ENCODE measurements around the gene KHDRBS1. TPM values are rescaled to one million over a fixed set of nuclear protein-coding genes. Genes with fewer than 3 reads are reported as not detected.
A peak's percentile ranks its signal among the peaks of the same experiment; 100 is the strongest.

KHDRBS1 gene, protein sequence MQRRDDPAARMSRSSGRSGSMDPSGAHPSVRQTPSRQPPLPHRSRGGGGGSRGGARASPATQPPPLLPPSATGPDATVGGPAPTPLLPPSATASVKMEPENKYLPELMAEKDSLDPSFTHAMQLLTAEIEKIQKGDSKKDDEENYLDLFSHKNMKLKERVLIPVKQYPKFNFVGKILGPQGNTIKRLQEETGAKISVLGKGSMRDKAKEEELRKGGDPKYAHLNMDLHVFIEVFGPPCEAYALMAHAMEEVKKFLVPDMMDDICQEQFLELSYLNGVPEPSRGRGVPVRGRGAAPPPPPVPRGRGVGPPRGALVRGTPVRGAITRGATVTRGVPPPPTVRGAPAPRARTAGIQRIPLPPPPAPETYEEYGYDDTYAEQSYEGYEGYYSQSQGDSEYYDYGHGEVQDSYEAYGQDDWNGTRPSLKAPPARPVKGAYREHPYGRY
- total RNA-seq (100 to 1,000 TPM in 3 of 5 experiments, 10 to 100 TPM in 2; 89.2 to 162 (median 125) TPM), polyA plus RNA-seq (100 to 1,000 TPM; 108 to 116 TPM), total RNA-seq (118 reads per million, percentile 87 among the genes with 10 or more reads in this experiment)

- H3K4me3 ChIP-seq (ENCODE audit: low read length), result peak within 1 kb of the TSS; percentile 98
- H3K27ac Mint-ChIP-seq, result peak within 1 kb of the TSS; percentile 90 to 99 (median 97)
- no peaks in the 10 kb centered on the region for H3K9me3 ChIP-seq (ENCODE audit: control insufficient read depth in 2 of 3, low read length in 3 of 3)
- H3K4me1 Mint-ChIP-seq, result peaks cover 17 to 45% (median 31%) of the 10 kb centered on the region in 7 donors
- peaks cover 0 to 7% (median 0%) of the 10 kb centered on the region in 11 donors for H3K9me3 Mint-ChIP-seq
- POLR2A ChIA-PET, result interaction anchor here (0.6 to 3.4 kb wide), 24 partner anchors 9 to 930 kb away, joined by 3 to 16 read pairs (median 4); partner anchors contain the start of genes KPNA6, PTP4A2 and TMEM39B
- intact Hi-C loops (cut with micrococcal nuclease), result loop anchor here (1.0 to 10.0 kb wide), 22 partner anchors 17 to 637 kb away; partner anchors contain the start of genes BSDC1 (in 2 of the 2), CCDC28B (in 2 of the 2), PEF1 (in 2 of the 2) and PTP4A2 (in 2 of the 2)
- H3K4me1 ChIP-seq (ENCODE audit: control insufficient read depth in 2 of 2, insufficient read depth in 2 of 2, low read length in 2 of 2), result peaks cover 10 to 14% of the 10 kb centered on the region in 2 donors
- peaks cover 0 to 7% (median 0%) of the 10 kb centered on the region in 3 experiments for H3K36me3 ChIP-seq (ENCODE audit: control insufficient read depth in 2 of 3, insufficient read depth in 3 of 3, low read length in 3 of 3)
- DNase-seq (peak; percentile 94 to 99 (median 98)), ATAC-seq (peak; percentile 93)
- H3K4me3 Mint-ChIP-seq, result peak within 1 kb of the TSS; percentile 89 to 98 (median 96)
- peaks cover 0 to 2% (median 0%) of the 10 kb centered on the region in 5 donors for H3K27me3 Mint-ChIP-seq
- H3K36me3 Mint-ChIP-seq, result peaks cover 0 to 10% (median 0%) of the 10 kb centered on the region in 5 donors
- CTCF ChIA-PET, result interaction anchor here (0.6 to 2.0 kb wide), 3 partner anchors 10 to 180 kb away, joined by 3 to 6 read pairs (median 3); no protein-coding TSS in a partner anchor
- no peaks in the 10 kb centered on the region for H3K27me3 ChIP-seq (ENCODE audit: control insufficient read depth in 2 of 2, insufficient read depth in 2 of 2, low read length in 2 of 2)
- peak within 1 kb of the TSS; percentile 96 for H3K27ac ChIP-seq (ENCODE audit: low read depth, low read length)
Observed at GRCh38 chr1:32013386-32014198, at the start of gene KHDRBS1. KHDRBS1 (plus strand) TSS chr1:32013868; CDS start chr1:32013996, 128 bp downstream.

- Histone ChIP-seq H3K4me3 (ENCODE audit: low read length) (no peak overlapping the region), H3K27me3 (ENCODE audit: control insufficient read depth in 2 of 2, insufficient read depth in 2 of 2, low read length in 2 of 2) (no peaks in the 10 kb centered on the region), H3K4me1 (ENCODE audit: control insufficient read depth in 2 of 2, insufficient read depth in 2 of 2, low read length in 2 of 2) (no peaks in the 10 kb centered on the region), H3K36me3 (ENCODE audit: control insufficient read depth in 2 of 3, insufficient read depth in 3 of 3, low read length in 3 of 3) (no peaks in the 10 kb centered on the region), H3K27ac (ENCODE audit: low read depth, low read length) (no peak overlapping the region), H3K9me3 (ENCODE audit: control insufficient read depth in 2 of 3, low read length in 3 of 3) (no peaks in the 10 kb centered on the region)
- DNase-seq (no peak), ATAC-seq (no peak)
- no peaks in the 10 kb centered on the region for H3K36me3 Mint-ChIP-seq
- H3K4me3 Mint-ChIP-seq, result no peak overlapping the region
- H3K4me1 Mint-ChIP-seq, result peaks cover 0 to 5% (median 0%) of the 10 kb centered on the region in 7 donors
- ChIA-PET POLR2A (interaction anchor here (0.6 to 1.2 kb wide), 3 partner anchors 9 to 59 kb away, joined by 4 to 6 read pairs (median 4); no protein-coding TSS in a partner anchor), CTCF (interaction anchor here (0.6 to 0.8 kb wide), 2 partner anchors 9 to 198 kb away, joined by 3 to 5 read pairs; no protein-coding TSS in a partner anchor)
- intact Hi-C loops (cut with micrococcal nuclease), result loop anchor here in 1 of 2 donors (2.0 kb wide), 1 partner anchor 14 kb away; no protein-coding TSS in a partner anchor
- peak overlapping the region in 1 of 9 donors; percentile 8 for H3K27ac Mint-ChIP-seq
- no peaks in the 10 kb centered on the region for H3K9me3 Mint-ChIP-seq
- H3K27me3 Mint-ChIP-seq, result peaks cover 0 to 3% (median 0%) of the 10 kb centered on the region in 5 donors
Observed at GRCh38 chr1:31970873-31971272, 42.8 kb upstream of the KHDRBS1 start.

GRCh38 chr1:31976401-31976800 is 37.3 kb upstream of the KHDRBS1 start:
- intact Hi-C loops (cut with micrococcal nuclease), result no loop called here
- H3K4me1 ChIP-seq (ENCODE audit: control insufficient read depth in 2 of 2, insufficient read depth in 2 of 2, low read length in 2 of 2), result peaks cover 3 to 9% of the 10 kb centered on the region in 2 donors
- H3K4me3 Mint-ChIP-seq, result no peak overlapping the region
- ChIA-PET CTCF (interaction anchor here (1.5 to 1.9 kb wide), 2 partner anchors 11 to 86 kb away, joined by 3 to 7 read pairs; no protein-coding TSS in a partner anchor), POLR2A (interaction anchor here (0.6 kb wide), 1 partner anchor 163 kb away, joined by 3 read pairs; no protein-coding TSS in a partner anchor)
- H3K36me3 Mint-ChIP-seq, result no peaks in the 10 kb centered on the region
- H3K36me3 ChIP-seq (ENCODE audit: control insufficient read depth in 2 of 3, insufficient read depth in 3 of 3, low read length in 3 of 3), result no peaks in the 10 kb centered on the region
- H3K27me3 ChIP-seq (ENCODE audit: control insufficient read depth in 2 of 2, insufficient read depth in 2 of 2, low read length in 2 of 2), result no peaks in the 10 kb centered on the region
- H3K9me3 Mint-ChIP-seq, result peaks cover 0 to 2% (median 0%) of the 10 kb centered on the region in 11 donors
- H3K27ac ChIP-seq (ENCODE audit: low read depth, low read length), result no peak overlapping the region
- H3K4me3 ChIP-seq (ENCODE audit: low read length), result no peak overlapping the region
- peak overlapping the region in 1 of 9 donors; percentile 51 for H3K27ac Mint-ChIP-seq
- peaks cover 0 to 3% (median 0%) of the 10 kb centered on the region in 5 donors for H3K27me3 Mint-ChIP-seq
- ATAC-seq (no peak), DNase-seq (no peak)
- peaks cover 12 to 27% (median 20%) of the 10 kb centered on the region in 7 donors for H3K4me1 Mint-ChIP-seq
- H3K9me3 ChIP-seq (ENCODE audit: control insufficient read depth in 2 of 3, low read length in 3 of 3), result no peaks in the 10 kb centered on the region

GRCh38 chr1:31977385-31978131 is 36.1 kb upstream of the KHDRBS1 start:
- H3K4me1 ChIP-seq (ENCODE audit: control insufficient read depth in 2 of 2, insufficient read depth in 2 of 2, low read length in 2 of 2), result peaks cover 13 to 18% of the 10 kb centered on the region in 2 donors
- H3K9me3 ChIP-seq (ENCODE audit: control insufficient read depth in 2 of 3, low read length in 3 of 3), result no peaks in the 10 kb centered on the region
- Mint-ChIP-seq H3K4me1 (peaks cover 19 to 35% (median 31%) of the 10 kb centered on the region in 7 donors), H3K36me3 (peaks cover 0 to 4% (median 0%) of the 10 kb centered on the region in 5 donors), H3K4me3 (peak overlapping the region in 1 of 10 donors; percentile 4), H3K27ac (peak overlapping the region in 3 of 9 donors; percentile 59 to 76 (median 60)), H3K27me3 (no peaks in the 10 kb centered on the region), H3K9me3 (peaks cover 0 to 2% (median 0%) of the 10 kb centered on the region in 11 donors)
- intact Hi-C loops (cut with micrococcal nuclease), result loop anchor here in 1 of 2 donors (1.0 kb wide), 1 partner anchor 86 kb away; no protein-coding TSS in a partner anchor
- no peaks in the 10 kb centered on the region for H3K36me3 ChIP-seq (ENCODE audit: control insufficient read depth in 2 of 3, insufficient read depth in 3 of 3, low read length in 3 of 3)
- no peak overlapping the region for H3K4me3 ChIP-seq (ENCODE audit: low read length)
- ChIA-PET POLR2A (interaction anchor here (0.9 to 1.4 kb wide), 3 partner anchors 10 to 63 kb away, joined by 3 to 5 read pairs (median 4); partner anchors contain the start of gene KHDRBS1), CTCF (interaction anchor here (0.5 to 1.9 kb wide), 5 partner anchors 11 to 85 kb away, joined by 3 to 7 read pairs (median 3); partner anchors contain the start of gene PTP4A2)
- no peak overlapping the region for H3K27ac ChIP-seq (ENCODE audit: low read depth, low read length)
- DNase-seq (no peak), ATAC-seq (no peak)
- H3K27me3 ChIP-seq (ENCODE audit: control insufficient read depth in 2 of 2, insufficient read depth in 2 of 2, low read length in 2 of 2), result no peaks in the 10 kb centered on the region

GRCh38 chr1:31978843-31979400 is 34.7 kb upstream of the KHDRBS1 start:
- Histone ChIP-seq H3K9me3 (ENCODE audit: control insufficient read depth in 2 of 3, low read length in 3 of 3) (no peaks in the 10 kb centered on the region), H3K36me3 (ENCODE audit: control insufficient read depth in 2 of 3, insufficient read depth in 3 of 3, low read length in 3 of 3) (no peaks in the 10 kb centered on the region), H3K27me3 (ENCODE audit: control insufficient read depth in 2 of 2, insufficient read depth in 2 of 2, low read length in 2 of 2) (no peaks in the 10 kb centered on the region), H3K27ac (ENCODE audit: low read depth, low read length) (no peak overlapping the region), H3K4me3 (ENCODE audit: low read length) (no peak overlapping the region), H3K4me1 (ENCODE audit: control insufficient read depth in 2 of 2, insufficient read depth in 2 of 2, low read length in 2 of 2) (peaks cover 20 to 32% of the 10 kb centered on the region in 2 donors)
- H3K4me3 Mint-ChIP-seq, result peak overlapping the region in 1 of 10 donors; percentile 38
- intact Hi-C loops (cut with micrococcal nuclease), result no loop called here
- CTCF ChIA-PET, result interaction anchor here (1.1 kb wide), 1 partner anchor 24 kb away, joined by 3 read pairs; no protein-coding TSS in a partner anchor
- H3K27ac Mint-ChIP-seq, result peak overlapping the region in 1 of 9 donors; percentile 7
- no peaks in the 10 kb centered on the region for H3K27me3 Mint-ChIP-seq
- DNase-seq (no peak), ATAC-seq (no peak)
- peaks cover 0 to 6% (median 0%) of the 10 kb centered on the region in 5 donors for H3K36me3 Mint-ChIP-seq
- peaks cover 0 to 2% (median 0%) of the 10 kb centered on the region in 11 donors for H3K9me3 Mint-ChIP-seq
- POLR2A ChIA-PET, result no interaction called here
- H3K4me1 Mint-ChIP-seq, result peaks cover 26 to 47% (median 44%) of the 10 kb centered on the region in 7 donors

Measured in naive thymus-derived CD4-positive, alpha-beta T cell (primary cell).